ENCODE data around the gene CCDC73.

GRCh38 chr11:32630844-32631243, 163.6 kb downstream of the CCDC73 start:
- TF ChIP-seq, protein P1, sequence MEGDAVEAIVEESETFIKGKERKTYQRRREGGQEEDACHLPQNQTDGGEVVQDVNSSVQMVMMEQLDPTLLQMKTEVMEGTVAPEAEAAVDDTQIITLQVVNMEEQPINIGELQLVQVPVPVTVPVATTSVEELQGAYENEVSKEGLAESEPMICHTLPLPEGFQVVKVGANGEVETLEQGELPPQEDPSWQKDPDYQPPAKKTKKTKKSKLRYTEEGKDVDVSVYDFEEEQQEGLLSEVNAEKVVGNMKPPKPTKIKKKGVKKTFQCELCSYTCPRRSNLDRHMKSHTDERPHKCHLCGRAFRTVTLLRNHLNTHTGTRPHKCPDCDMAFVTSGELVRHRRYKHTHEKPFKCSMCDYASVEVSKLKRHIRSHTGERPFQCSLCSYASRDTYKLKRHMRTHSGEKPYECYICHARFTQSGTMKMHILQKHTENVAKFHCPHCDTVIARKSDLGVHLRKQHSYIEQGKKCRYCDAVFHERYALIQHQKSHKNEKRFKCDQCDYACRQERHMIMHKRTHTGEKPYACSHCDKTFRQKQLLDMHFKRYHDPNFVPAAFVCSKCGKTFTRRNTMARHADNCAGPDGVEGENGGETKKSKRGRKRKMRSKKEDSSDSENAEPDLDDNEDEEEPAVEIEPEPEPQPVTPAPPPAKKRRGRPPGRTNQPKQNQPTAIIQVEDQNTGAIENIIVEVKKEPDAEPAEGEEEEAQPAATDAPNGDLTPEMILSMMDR (IDR thresholded peaks at IDR 0.05 in 4 of 5, conservative IDR thresholded peaks at IDR 0.05 in 1 of 5), result no peak
- no peak for TF ChIP-seq POLR2A (IDR thresholded peaks at IDR 0.05)
